ENCODE measurements around the gene CD276.
"Not testable (repeated sequence)": the region's sequence is repeated elsewhere in the genome, so short reads cannot be mapped to it uniquely, and the experiment has no call there.

The CD276 gene

GRCh38 chr15:73683777-73684580 is at the start of gene CD276:
TSS of gene CD276 (plus strand) at chr15:73684383. CDS start at chr15:73699640, 15,257 bp downstream.
- in situ Hi-C loops (cut with HindIII; ENCODE audit: low sequenced_read_pairs) = no loop called here

DNA sequence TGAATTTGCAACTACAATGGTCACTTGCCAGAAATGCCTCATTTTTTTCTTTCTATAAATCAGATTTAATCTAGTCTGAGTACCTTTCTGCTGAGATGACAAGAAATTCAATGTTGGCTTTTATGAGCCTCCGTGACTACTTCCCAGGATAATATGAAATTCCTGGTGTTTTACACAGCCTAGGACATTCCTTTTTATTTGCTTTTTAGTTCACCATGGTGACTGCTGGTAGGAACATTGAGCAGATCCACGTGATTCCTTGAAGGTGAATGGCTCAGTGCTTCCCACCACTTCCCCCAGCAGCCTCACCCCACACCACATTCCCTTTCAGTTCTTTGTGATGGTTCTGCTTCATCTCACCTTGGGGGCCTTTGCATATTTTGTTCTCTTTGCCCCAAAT is 46.7 kb upstream of the CD276 start:
- in situ Hi-C loops (cut with HindIII; ENCODE audit: low sequenced_read_pairs) = no loop called here

DNA sequence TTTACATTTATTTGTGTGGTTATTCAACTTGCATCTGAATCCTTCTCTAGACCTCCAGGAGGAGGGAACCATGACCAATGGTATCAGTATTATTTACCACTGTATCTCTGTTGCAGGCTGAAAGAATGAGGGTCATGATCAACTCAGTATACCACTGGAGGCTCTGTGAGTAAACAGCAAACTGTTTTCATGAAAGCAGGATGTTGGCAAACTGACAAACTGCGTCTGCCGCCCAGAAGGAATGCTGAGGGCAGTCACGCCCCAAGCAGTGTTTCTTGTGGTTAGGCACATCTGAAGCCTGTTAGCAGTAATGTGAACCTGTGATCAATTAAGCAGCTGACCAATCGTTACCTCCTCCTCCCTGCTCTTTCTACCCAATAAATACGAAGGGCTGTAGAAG is 44.7 kb upstream of the CD276 start:
- in situ Hi-C loops (cut with HindIII; ENCODE audit: low sequenced_read_pairs) = not testable (repeated sequence)

DNA sequence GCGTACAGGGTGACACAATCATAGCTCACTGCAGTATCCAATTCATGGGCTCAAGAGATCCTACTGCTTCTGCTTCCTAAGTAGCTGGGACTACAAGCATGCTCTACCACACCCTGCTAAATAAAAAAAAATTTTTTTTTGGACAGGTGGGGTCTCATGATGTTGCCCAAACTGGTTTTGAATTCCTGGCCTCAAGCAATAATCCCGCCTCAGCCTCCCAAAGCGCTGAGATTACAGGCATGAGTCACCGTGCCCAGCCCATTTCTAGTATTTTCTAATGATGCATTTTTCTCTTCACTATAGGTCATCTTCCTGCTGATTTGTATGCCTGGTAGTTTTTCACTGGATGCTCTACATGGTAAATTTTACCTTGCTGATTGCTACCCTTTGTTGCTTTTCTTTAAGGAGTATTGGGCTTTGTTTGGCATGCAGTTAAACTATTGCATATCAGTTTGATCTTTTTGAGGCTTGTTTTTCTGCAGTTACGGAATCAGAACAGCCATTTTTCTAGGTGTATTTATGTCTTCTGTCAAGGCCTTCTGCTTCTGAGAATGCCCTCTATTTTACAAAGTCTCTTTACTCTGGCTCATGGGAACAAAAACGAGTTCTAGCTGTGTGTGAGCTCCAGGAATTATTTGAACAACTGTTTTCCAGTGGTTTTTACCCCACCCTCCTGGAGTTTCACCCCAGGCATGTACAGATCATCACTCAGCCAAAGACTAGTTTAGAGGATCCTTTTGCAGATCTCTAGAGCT is 36.7 kb upstream of the CD276 start:
- in situ Hi-C loops (cut with HindIII; ENCODE audit: low sequenced_read_pairs) = no loop called here

DNA sequence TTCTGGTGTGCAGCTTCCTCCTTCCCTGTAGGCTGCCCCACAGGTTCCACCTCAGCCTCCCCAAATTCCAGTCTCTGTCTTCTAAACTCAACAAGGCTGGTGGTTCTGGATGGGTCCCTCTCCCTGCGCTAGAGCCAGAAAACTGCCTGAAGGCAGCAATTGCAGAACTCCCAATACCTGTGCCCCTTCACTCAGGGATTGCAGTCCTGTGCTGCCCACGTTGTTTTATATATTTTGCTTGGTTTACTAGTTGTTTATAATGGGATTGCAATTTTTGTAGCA is 36.2 kb upstream of the CD276 start:
- in situ Hi-C loops (cut with HindIII; ENCODE audit: low sequenced_read_pairs) = no loop called here

- in situ Hi-C loops (cut with HindIII; ENCODE audit: low sequenced_read_pairs) = no loop called here
Measured at GRCh38 chr15:73650416-73651126, 33.6 kb upstream of the CD276 start.

DNA sequence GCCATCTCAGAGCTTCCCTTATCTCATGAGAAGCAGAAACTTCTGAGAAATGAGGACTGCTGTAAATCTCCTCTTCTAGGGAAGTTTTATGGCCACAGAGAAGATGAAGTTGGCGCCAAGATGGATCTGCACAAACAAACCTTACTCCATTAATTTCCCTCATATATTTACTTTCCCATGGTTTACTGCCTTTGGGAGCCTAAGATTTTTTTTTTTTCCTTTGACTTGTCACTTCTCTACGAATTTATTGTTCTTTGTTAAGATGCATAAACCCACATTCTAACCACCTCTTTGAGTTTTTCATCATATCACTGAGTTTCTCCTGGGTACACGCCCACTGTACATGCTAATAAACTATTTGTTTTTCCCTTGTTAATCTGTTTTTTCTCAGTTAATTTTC is 29.5 kb upstream of the CD276 start:
- in situ Hi-C loops (cut with HindIII; ENCODE audit: low sequenced_read_pairs) = no loop called here

DNA sequence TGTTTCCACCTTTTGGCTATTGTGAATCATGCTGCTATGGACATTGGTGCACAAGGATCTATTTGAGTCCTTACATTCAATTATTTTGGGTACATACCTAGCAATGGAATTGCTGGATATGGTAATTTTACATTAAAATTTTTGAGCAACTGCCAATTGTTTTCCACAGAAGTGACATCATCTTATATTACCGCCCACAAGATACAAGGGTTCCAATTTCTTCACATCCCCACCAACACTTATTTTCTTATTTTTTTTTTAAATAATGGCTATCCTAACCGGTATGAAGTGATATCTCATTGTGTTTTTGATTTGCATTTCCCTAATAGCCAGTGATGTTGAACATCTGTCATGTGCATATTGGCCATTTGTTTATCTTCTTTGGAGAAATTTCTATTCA is 28.5 kb upstream of the CD276 start:
- in situ Hi-C loops (cut with HindIII; ENCODE audit: low sequenced_read_pairs) = no loop called here

DNA sequence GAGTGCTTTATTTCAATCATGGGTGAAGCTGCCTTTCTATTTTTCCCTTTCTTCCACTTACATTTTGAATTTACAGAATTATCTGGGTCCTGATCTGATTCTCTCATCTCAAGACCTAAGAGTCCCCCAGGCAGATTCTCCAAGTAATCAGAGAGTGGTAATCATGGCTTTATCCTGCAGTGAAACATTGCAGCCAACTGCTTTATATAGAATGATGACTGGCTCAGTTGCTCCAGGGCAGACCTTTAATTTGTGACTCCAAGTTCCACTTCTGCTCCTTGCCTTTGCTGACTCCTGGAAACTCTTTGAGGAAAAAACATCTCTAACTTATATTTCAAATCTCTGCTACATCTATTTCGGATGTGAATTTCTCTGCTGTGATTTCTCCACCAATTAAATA is 25.5 kb upstream of the CD276 start:
- in situ Hi-C loops (cut with HindIII; ENCODE audit: low sequenced_read_pairs) = no loop called here

DNA sequence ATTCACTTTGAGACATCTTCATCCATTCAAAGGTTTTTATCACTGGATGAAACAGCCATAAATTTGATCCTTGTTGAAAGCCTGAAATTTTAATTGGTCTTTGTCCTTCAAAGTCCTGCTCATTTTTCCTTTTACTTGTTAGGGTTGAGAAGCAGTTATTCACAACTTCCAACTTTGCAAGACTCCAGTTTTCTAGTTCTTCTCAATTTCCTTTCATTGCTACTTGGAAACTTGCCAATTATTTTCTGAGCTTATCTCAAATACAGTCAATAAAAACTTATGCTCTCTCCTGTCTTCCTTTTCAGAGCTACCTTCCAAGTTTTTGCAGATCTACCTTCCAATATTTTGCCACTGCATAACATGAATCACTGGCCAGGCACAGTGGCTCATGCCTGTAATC is 23.7 kb upstream of the CD276 start:
- in situ Hi-C loops (cut with HindIII; ENCODE audit: low sequenced_read_pairs) = no loop called here

DNA sequence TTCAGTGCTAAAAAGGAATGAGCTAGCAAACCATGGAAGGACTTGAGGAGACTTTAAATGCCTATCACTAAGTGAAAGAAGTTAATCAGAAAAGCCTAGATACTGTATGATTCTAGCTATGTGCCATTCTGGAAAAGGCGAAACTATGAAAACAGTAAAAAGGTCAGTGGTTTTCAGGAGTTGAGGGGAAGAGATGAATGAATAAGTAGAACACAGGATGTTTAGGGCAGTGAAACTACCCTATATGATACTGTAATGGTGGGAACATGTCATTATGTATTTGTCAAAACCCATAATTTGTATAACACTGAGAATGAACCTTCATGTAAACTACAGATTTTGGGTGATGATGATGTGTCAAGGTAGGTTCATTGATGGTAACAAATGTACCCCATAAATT is 9.6 kb upstream of the CD276 start:
- in situ Hi-C loops (cut with HindIII; ENCODE audit: low sequenced_read_pairs) = no loop called here

- in situ Hi-C loops (cut with HindIII; ENCODE audit: low sequenced_read_pairs) = no loop called here
Measured at GRCh38 chr15:73677146-73677607, 7.0 kb upstream of the CD276 start.

- in situ Hi-C loops (cut with HindIII; ENCODE audit: low sequenced_read_pairs) = no loop called here
Measured at GRCh38 chr15:73677733-73678132, 6.5 kb upstream of the CD276 start.

DNA sequence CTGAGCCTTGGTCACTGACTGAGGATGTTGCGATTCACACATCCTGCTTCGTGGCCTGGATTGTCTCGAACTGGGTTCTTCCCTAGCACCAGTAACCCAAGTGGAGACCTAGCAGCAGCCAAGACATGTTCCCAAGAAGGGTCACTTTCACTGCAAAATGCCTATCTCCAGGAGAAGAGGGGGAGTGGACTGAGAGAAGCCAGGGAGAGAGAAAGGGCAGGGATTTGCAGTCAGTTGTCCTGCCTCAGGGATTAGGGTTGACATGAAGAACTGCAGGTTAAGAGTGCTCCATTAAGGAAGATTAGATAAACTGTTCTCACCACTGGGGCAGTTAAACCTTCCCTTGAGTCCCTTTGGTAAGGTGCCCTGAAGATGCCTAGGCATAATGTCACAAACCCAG is 5.7 kb upstream of the CD276 start:
- in situ Hi-C loops (cut with HindIII; ENCODE audit: low sequenced_read_pairs) = no loop called here

GRCh38 chr15:73679180-73679579 is 5.0 kb upstream of the CD276 start:
- in situ Hi-C loops (cut with HindIII; ENCODE audit: low sequenced_read_pairs) = no loop called here

DNA sequence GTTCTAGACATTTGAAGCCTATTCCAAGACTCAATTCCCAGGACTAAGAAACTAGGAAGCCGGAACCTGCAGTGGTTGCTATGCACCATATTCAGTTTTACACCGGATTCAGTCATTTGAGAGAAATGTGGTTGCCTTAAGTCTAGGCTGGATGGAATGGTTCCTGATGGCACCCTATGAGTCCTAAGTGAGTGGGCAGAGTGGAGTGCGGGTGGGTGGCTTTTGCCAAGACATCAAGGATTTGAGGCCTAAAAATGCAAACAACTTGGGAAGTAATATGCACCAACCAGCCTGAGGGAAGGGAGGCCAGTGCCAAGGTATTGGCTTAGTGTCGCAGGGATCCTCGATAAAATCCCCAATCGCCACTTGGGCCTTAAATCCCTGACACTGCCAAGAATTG is 4.2 kb upstream of the CD276 start:
- in situ Hi-C loops (cut with HindIII; ENCODE audit: low sequenced_read_pairs) = no loop called here

DNA sequence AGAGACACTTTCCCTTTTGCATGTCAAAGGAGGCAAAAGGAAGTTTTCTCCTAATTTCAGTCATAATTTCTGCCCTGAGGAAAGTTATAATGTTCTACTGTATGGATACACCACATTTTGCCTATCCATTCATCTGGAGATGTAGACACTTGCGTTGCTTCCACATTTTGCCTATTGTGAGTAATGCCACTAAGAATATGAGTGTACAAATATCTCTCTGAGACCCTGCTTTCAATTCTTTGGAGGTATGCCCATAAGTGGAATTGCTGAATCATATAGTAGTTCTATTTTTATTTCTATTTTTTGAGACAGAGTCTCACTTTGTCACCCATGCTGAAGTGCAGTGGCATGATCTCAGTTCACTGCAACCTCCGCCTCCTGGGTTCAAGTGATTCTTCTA is 3.6 kb upstream of the CD276 start:
- in situ Hi-C loops (cut with HindIII; ENCODE audit: low sequenced_read_pairs) = no loop called here

- in situ Hi-C loops (cut with HindIII; ENCODE audit: low sequenced_read_pairs) = no loop called here
Measured at GRCh38 chr15:73681063-73681462, 3.1 kb upstream of the CD276 start.

DNA sequence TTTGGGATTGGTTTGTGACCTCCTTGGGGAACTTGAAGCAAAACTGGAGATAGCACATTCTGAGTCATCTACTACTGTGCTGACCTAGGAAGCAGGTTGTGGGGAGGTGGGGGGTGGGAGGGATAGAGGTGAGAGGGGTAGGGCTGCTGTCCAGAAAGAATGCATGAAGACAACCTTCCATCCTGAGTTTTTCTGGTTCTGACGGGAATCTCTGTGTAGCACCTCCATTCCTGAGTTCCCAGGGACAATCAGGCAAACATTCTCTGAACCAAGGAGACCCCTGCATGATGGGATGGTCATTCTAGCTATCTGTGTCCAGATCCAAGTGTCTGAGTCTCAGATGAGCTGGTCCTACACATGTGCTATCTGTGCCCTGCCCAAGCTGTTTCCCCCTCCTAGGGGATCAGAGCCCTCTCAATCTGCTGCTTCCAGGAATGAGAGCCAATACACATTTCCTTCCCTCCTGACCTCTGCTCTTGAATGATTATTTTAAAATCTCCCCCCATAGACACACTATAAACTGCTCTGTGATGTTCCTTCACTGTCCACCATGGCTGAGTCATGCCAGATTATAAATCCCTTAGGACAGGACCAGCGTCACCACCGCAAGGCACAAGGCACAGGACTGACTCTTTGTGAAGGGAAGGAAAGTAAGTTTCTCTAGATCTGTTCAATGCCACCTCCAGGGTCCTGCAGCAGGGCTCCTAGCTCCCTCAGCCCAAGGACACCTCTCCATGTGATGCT is 2.2 kb upstream of the CD276 start:
- in situ Hi-C loops (cut with HindIII; ENCODE audit: low sequenced_read_pairs) = no loop called here

- in situ Hi-C loops (cut with HindIII; ENCODE audit: low sequenced_read_pairs) = no loop called here
Measured at GRCh38 chr15:73682600-73683090, 1.5 kb upstream of the CD276 start.

- in situ Hi-C loops (cut with HindIII; ENCODE audit: low sequenced_read_pairs) = no loop called here
Measured at GRCh38 chr15:73683257-73683776, 866 bp upstream of the CD276 start.

Data from endothelial cell of hepatic sinusoid (primary cell).